H9 (cell line): ENCODE data around the gene CD68. TPM values are rescaled to one million over a fixed set of nuclear protein-coding genes. Genes with fewer than 3 reads are reported as not detected.

Source experiments
- DNase-seq: peaks from one replicate; pipeline ENCODE4 v3.0.0-alpha.2; 2017
- H2AFZ ChIP-seq: one replicate; pipeline ENCODE4 v1.6.1; 2013; ENCODE audit warnings: mild to moderate bottlenecking, low read length, control low read depth, moderate library complexity
- H2AK5ac ChIP-seq: 2 replicates; pipeline ENCODE4 v1.6.1; 2013; ENCODE audit warnings: low read length, control low read depth, mixed read lengths; ENCODE audit not compliant: insufficient read length
- H2BK120ac ChIP-seq: one replicate; pipeline ENCODE4 v1.6.1; 2013; ENCODE audit warnings: low read depth, mild to moderate bottlenecking, low read length, control low read depth, inconsistent platforms; ENCODE audit not compliant: poor library complexity, severe bottlenecking
- H2BK12ac ChIP-seq: 2 replicates; pipeline ENCODE4 v1.6.1; 2013; ENCODE audit warnings: low read length, control low read depth, mixed read lengths, low read depth; ENCODE audit not compliant: insufficient read length
- H2BK15ac ChIP-seq: 2 replicates; pipeline ENCODE4 v1.6.1; 2013; ENCODE audit warnings: low read depth, low read length, control low read depth
- H2BK20ac ChIP-seq: one replicate; pipeline ENCODE4 v1.6.1; 2013; ENCODE audit warnings: low read depth, mild to moderate bottlenecking, low read length, control low read depth, inconsistent platforms; ENCODE audit not compliant: poor library complexity, severe bottlenecking
- H2BK5ac ChIP-seq: 2 replicates; pipeline ENCODE4 v1.6.1; 2013; ENCODE audit warnings: low read length, control low read depth, mixed read lengths; ENCODE audit not compliant: insufficient read length
- H3K14ac ChIP-seq: 2 replicates; pipeline ENCODE4 v1.6.1; 2013; ENCODE audit warnings: low read length, control low read depth; ENCODE audit not compliant: insufficient read depth
- H3K18ac ChIP-seq: 2 replicates; pipeline ENCODE4 v1.6.1; 2013; ENCODE audit warnings: low read depth, mild to moderate bottlenecking, mixed read lengths, low read length, control low read depth; ENCODE audit not compliant: insufficient read length
- H3K23ac ChIP-seq: 2 replicates; pipeline ENCODE4 v1.6.1; 2013; ENCODE audit warnings: low read length, control low read depth, mixed read lengths, low read depth; ENCODE audit not compliant: insufficient read length
- H3K23me2 ChIP-seq: 2 replicates; pipeline ENCODE4 v1.6.1; 2013; ENCODE audit warnings: low read depth, mild to moderate bottlenecking, mixed read lengths, low read length, control low read depth; ENCODE audit not compliant: insufficient read length, poor library complexity, severe bottlenecking
- H3K27ac ChIP-seq: 2 replicates; pipeline ENCODE4 v1.5.1; 2013; ENCODE audit warnings: low read length, control low read depth, mixed read lengths, low read depth; ENCODE audit not compliant: insufficient read length
- H3K27me3 ChIP-seq: 2 replicates; pipeline ENCODE4 v1.6.1; 2013; ENCODE audit warnings: low read length, control low read depth, inconsistent platforms; ENCODE audit not compliant: insufficient read depth
- H3K4ac ChIP-seq: 2 replicates; pipeline ENCODE4 v1.6.1; 2013; ENCODE audit warnings: low read depth, mild to moderate bottlenecking, control low read depth, inconsistent platforms, low read length, moderate library complexity
- H3K4me1 ChIP-seq: 2 replicates; pipeline ENCODE4 v1.6.1; 2013; ENCODE audit warnings: low read length, control low read depth, inconsistent platforms; ENCODE audit not compliant: insufficient read depth
- H3K4me2 ChIP-seq: 2 replicates; pipeline ENCODE4 v1.6.1; 2013; ENCODE audit warnings: low read length, control low read depth, mixed read lengths; ENCODE audit not compliant: insufficient read length, insufficient read depth
- H3K56ac ChIP-seq: 2 replicates; pipeline ENCODE4 v1.6.1; 2013; ENCODE audit warnings: low read depth, mild to moderate bottlenecking, mixed read lengths, low read length, control low read depth; ENCODE audit not compliant: insufficient read length
- H3K79me1 ChIP-seq: 2 replicates; pipeline ENCODE4 v1.6.1; 2013; ENCODE audit warnings: low read depth, mild to moderate bottlenecking, moderate library complexity, low read length, control low read depth, inconsistent platforms; ENCODE audit not compliant: insufficient read depth, poor library complexity, severe bottlenecking
- H3K79me2 ChIP-seq: 2 replicates; pipeline ENCODE4 v1.6.1; 2013; ENCODE audit warnings: low read length, control low read depth, inconsistent platforms; ENCODE audit not compliant: insufficient read depth
- H3K9ac ChIP-seq: 2 replicates; pipeline ENCODE4 v1.6.1; 2013; ENCODE audit warnings: low read length, control low read depth, mixed read lengths; ENCODE audit not compliant: insufficient read length; ENCODE audit errors: extremely low read depth
- H3K9me3 ChIP-seq: one replicate; pipeline ENCODE4 v1.6.1; 2013; ENCODE audit warnings: low read depth, low read length, inconsistent platforms; ENCODE audit not compliant: control insufficient read depth
- H3T11ph ChIP-seq: one replicate; pipeline ENCODE4 v1.6.1; 2013; ENCODE audit warnings: mild to moderate bottlenecking, low read length, control low read depth, inconsistent platforms
- H4K20me1 ChIP-seq: one replicate; pipeline ENCODE4 v1.6.1; 2013; ENCODE audit not compliant: control insufficient read depth, insufficient read length, insufficient read depth
- H4K5ac ChIP-seq: 2 replicates; pipeline ENCODE4 v1.6.1; 2013; ENCODE audit warnings: low read depth, mild to moderate bottlenecking, mixed read lengths, low read length, control low read depth; ENCODE audit not compliant: insufficient read length
- H4K8ac ChIP-seq: replicated peaks from 2 replicates; pipeline ENCODE4 v1.6.1; 2013; ENCODE audit warnings: low read length, control low read depth, mixed read lengths, low read depth; ENCODE audit not compliant: insufficient read length
- H4K91ac ChIP-seq: 2 replicates; pipeline ENCODE4 v1.6.1; 2013; ENCODE audit warnings: low read depth, mild to moderate bottlenecking, moderate library complexity, mixed read lengths, low read length, control low read depth; ENCODE audit not compliant: insufficient read length
- H3K27ac Mint-ChIP-seq, 3 experiments: 2 replicates in 2 of 3; 3 replicates in 1 of 3; pipeline ENCODE4 v1.8.0; 2020 to 2021; ENCODE audit warnings: mixed read lengths in 3 of 3, mild to moderate bottlenecking in 1 of 3, moderate library complexity in 1 of 3
- H3K27me3 Mint-ChIP-seq: 2 replicates; pipeline ENCODE4 v1.8.0; 2021; ENCODE audit warnings: low read depth, mild to moderate bottlenecking, moderate library complexity, mixed read lengths
- H3K36me3 Mint-ChIP-seq, 3 experiments: 2 replicates in 2 of 3; 3 replicates in 1 of 3; pipeline ENCODE4 v1.8.0; 2020 to 2021; ENCODE audit warnings: low read depth in 3 of 3, mixed read lengths in 3 of 3; ENCODE audit not compliant: insufficient read depth in 1 of 3
- H3K4me1 Mint-ChIP-seq, 2 experiments: 2 replicates each; pipeline ENCODE4 v1.8.0; 2020; ENCODE audit warnings: mixed read lengths in 2 of 2
- H3K4me3 Mint-ChIP-seq, 2 experiments: 2 replicates in 1 of 2; 3 replicates in 1 of 2; pipeline ENCODE4 v1.8.0; 2020 to 2021; ENCODE audit warnings: mild to moderate bottlenecking in 2 of 2, mixed read lengths in 2 of 2, moderate library complexity in 1 of 2
- H3K9me3 Mint-ChIP-seq, 2 experiments: 2 replicates in 1 of 2; 3 replicates in 1 of 2; pipeline ENCODE4 v1.8.0; 2020; ENCODE audit warnings: mild to moderate bottlenecking in 2 of 2, mixed read lengths in 2 of 2, moderate library complexity in 1 of 2
- CTCF ChIP-seq: fragments of 200-600 bp; sonication (generic); conservative IDR thresholded peaks from 3 replicates; pipeline ENCODE4 v1.8.0; 2021; ENCODE audit warnings: antibody characterized with exemption, mild to moderate bottlenecking
- WGBS: extraction: QIAGEN DNeasy Blood & Tissue Kit; methylation state at CpG from one replicate; pipeline ENCODE4 v1.1.7; 2013; ENCODE audit warnings: missing lambda C conversion rate, low lambda C conversion rate, mixed read lengths; ENCODE audit not compliant: insufficient read length; ENCODE audit errors: extremely low coverage; 5-methylcytosine and 5-hydroxymethylcytosine counted together
- total RNA-seq: library from RNA; stranded (reverse); gene quantifications from 2 replicates; pipeline ENCODE4 v1.2.1, GENCODE V29; 2021

Gene CD68
- total RNA-seq, 1 experiment from 2014 or later, result 0.42 TPM

- H3K27ac Mint-ChIP-seq, result peak overlapping the region in 2 of 3 experiments; percentile 44 to 96; a peak in 3 of 7 replicates
- H3K4me1 Mint-ChIP-seq, result peaks cover 48 to 49% of the 10 kb centered on the region in 2 experiments
- no peak overlapping the region for H4K91ac ChIP-seq
Observed at GRCh38 chr17:7575481-7575883, 4.0 kb upstream of the CD68 start.

More at GRCh38 chr17:7575481-7575883, 4.0 kb upstream of the CD68 start:
- no peak overlapping the region for H3K56ac ChIP-seq
- no peak overlapping the region for H2AFZ ChIP-seq
- peaks cover 2% of the 10 kb centered on the region for H3K79me1 ChIP-seq
- no peak overlapping the region for H3K27ac ChIP-seq
- no peak overlapping the region for H4K8ac ChIP-seq
- no peak for DNase-seq
- no peak overlapping the region for H2BK120ac ChIP-seq
- H3K23ac ChIP-seq, result no peak overlapping the region
- H2BK5ac ChIP-seq, result no peak overlapping the region
- H3K23me2 ChIP-seq, result peaks cover 5% of the 10 kb centered on the region
- H2BK12ac ChIP-seq, result no peak overlapping the region
- no peaks in the 10 kb centered on the region for H3K27me3 ChIP-seq
- no peak overlapping the region for H2BK15ac ChIP-seq
- H3K4me2 ChIP-seq, result no peak overlapping the region
- H3K14ac ChIP-seq, result no peak overlapping the region
- no CpG with 5 or more reads among the region's 1 CpG for WGBS
- H3K79me2 ChIP-seq, result peaks cover 21% of the 10 kb centered on the region; the same call in 1 of the 2 replicates
- H3K9me3 ChIP-seq, result no peaks in the 10 kb centered on the region
- H3K4me1 ChIP-seq, result peaks cover 4% of the 10 kb centered on the region; the same call in 1 of the 2 replicates
- no peak overlapping the region for H3K4ac ChIP-seq
- Mint-ChIP-seq H3K36me3 (peaks cover 60 to 88% (median 73%) of the 10 kb centered on the region in 3 experiments), H3K4me3 (peak overlapping the region; percentile 98; a peak in 4 of 5 replicates), H3K27me3 (peaks cover 10% of the 10 kb centered on the region), H3K9me3 (peaks cover 3 to 7% of the 10 kb centered on the region in 2 experiments; a peak in 3 of 5 replicates)
- no peak overlapping the region for H2AK5ac ChIP-seq
- no peak for TF ChIP-seq CTCF
- no peak overlapping the region for H3K18ac ChIP-seq
- H4K5ac ChIP-seq, result no peak overlapping the region
- no peak overlapping the region for H3T11ph ChIP-seq
- H4K20me1 ChIP-seq, result no peaks in the 10 kb centered on the region
- H2BK20ac ChIP-seq, result no peak overlapping the region
- no peak overlapping the region for H3K9ac ChIP-seq
